Muscle of arm (tissue), 12 donors: ENCODE results near the gene HIPK2. TPM values are rescaled to one million over a fixed set of nuclear protein-coding genes. Genes with fewer than 3 reads are reported as not detected.
A peak's percentile ranks its signal among the peaks of the same experiment; 100 is the strongest.

Experiments used
- DNase-seq: peaks from one replicate; pipeline ENCODE4 v3.0.0-alpha.2; 2013
- polyA plus RNA-seq, 12 donors: library from polyadenylated mRNA; unstranded; fragments of 120-200 nt; gene quantifications; one replicate each; pipeline ENCODE4 v1.2.1, GENCODE V29; 2013; ENCODE audit not compliant: insufficient read length in 12 of 12

Gene HIPK2
- polyA plus RNA-seq, 12 donors: 9.7 to 65.7 (median 12.3) TPM

DNA sequence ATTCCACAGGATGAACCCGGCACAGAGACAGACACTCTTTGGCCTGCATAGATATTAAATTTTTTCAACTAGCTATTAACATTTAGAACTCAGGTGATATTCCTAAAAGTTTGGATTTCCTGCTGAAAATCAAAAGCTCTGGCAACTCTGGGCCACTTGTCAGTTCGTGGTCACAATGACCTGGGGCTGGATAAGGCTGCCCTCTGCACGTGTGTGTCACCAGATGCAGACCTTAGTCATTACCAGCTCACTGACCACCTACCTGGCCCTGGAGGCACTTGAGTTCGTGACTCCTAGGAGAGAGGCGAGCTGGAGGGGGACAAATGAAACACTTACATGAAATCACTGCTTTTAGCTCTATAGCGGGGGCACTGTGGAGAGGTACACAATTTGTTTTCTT, 126.5 kb downstream of the HIPK2 start:
- DNase-seq: no peak

DNA sequence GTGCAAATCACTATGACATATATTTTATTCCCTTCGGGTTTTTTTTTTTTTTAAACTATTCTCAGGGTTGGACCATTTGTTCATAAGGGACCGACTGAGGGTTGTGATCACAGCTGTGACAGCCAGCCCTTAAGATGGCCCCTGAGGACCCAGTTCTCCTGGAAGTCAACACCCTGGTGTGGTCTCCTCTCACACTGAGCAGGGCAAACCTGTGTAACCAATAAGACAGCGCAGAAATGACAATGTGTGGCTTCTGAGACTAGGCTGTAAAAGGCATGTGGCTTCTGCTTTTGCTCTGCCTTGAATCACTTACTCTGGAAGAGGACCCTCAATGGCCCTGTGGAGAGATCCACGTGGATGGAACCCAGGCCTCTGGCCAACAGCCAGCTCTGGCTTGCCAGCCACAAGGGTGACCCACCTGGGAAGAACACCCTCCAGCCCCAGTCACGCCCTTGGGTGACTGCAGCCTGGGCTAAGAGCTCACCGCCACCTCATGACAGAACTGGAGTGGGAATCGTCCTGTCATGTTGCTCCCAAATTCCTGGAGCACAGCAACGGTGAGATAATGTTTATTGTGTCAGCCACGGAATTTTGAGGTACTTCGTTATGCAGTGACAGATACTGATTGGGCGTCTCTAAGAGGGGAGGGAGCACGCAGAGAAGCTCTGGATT, 127.2 kb downstream of the HIPK2 start:
- DNase-seq: no peak

GRCh38 chr7:139648941-139649425, 128.8 kb downstream of the HIPK2 start:
- peak; percentile 15 for DNase-seq

DNA sequence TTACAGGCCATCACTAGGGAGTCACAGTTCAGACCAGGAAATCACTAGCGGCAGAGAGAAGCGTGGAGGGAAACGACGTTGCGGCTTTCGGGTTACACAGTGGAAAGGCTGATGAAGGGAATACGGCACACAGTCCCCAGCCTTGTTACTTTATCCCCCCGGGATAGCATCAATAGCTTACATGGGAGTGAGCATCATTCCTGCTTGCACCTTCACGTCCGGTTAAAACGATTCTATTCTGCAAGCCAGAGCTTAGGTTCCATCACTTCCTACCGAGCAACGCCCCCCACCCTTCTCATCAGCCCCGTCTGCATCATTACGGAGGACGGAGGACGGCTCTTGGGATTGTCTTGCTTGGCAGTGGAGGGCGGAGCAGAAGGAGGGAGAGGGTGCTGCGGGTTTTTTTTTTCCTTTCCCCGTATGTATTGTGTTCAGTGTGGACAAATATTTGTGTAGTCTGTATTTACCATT, 129.4 kb downstream of the HIPK2 start:
- no peak for DNase-seq

GRCh38 chr7:139647814-139648390, 129.9 kb downstream of the HIPK2 start:
- no peak for DNase-seq

- no peak for DNase-seq
Measured at GRCh38 chr7:139647085-139647484, 130.7 kb downstream of the HIPK2 start.

DNA sequence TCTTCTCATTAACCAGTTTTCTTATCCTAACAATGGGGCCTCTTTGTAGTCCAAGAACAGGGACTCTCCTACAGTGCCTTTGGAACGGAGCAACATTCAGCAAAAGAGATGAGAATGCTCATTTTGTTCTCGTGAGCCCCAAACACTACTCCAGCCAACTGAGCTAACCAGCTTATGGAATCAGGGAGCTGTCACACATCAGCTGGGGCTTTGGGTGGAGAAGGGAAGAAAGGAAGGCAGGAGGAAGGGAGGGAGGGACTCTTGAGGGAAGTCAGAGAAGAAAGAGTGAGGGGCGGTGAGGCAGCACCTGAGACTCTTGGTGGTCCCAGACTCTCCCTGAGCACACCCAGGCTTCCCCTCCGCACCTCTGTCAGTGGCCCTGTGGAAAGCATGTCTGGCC, 131.2 kb downstream of the HIPK2 start:
- DNase-seq: no peak

DNA sequence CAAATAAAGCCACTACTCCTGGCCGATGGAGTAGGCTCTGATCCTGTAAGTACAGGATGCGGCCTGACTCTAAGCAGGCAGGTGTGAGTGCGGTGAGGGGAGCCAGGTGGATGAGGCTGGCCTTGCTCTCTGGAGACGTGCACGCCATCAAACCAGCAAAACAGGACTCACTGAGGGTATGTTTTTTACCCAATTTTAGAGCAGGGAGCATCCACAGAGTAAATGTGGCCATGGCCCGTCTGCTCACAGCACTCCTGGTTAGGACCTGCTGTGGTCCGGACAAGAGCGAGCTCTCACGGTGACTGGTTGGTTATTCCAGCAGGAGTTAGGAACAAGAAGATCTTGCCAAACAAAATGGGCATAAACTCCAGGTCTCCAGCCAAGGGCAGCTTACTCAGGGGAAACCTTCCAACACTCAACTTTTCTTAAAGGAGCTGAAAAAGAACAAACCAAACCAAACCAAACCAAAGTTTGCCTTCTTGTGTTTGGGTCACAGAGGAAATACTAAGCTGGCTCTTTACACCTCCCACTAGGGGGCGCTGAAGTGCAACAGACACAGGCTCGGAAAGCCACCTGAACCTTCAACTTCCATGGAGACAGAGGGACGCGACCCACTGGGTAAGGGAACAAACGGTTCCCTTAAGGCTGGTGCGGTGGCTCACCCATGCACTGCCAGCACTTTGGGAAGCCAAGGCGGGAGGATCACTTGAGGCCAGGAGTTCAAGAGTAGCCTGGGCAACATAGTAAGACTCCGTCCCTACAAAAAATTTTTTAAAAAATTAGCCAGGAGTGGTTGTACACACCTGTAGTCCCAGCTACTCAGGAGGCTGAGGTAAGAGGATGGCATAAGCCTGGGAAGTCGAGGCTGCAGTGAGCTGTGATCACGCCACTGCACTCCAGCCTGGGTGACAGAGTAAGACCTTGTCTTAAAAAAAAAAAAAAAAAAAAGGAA, 131.9 kb downstream of the HIPK2 start:
- peak; percentile 79 for DNase-seq

DNA sequence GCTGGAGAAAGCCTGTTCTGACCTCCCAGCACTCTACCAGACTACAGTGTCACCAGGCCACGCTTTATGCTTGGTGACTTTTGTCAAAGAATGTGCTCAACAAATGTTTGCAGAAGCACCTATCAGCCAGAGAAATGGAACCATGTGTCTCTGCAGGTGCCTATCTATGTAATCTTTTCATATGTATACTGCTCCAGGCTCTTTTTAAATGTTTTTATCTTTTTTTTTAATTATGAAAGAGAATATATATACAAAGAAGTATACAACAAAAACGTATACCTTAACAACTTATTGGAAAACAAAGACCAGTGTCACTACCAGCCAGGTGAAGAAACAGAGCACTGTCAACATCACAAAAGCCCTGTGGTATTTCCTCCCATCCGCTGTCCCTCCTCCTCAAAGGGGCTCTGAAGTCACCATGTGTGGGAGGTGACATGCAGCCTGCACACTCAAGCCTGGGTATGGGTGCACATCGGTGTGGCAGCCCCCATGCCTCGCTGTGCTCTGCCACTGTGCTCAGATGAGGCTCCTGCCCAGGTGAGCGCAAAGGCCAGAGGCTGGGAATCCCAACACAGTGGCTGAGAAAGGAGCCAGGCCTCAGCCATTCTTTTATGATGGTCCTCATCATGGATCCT, 133.7 kb downstream of the HIPK2 start:
- DNase-seq: no peak

DNA sequence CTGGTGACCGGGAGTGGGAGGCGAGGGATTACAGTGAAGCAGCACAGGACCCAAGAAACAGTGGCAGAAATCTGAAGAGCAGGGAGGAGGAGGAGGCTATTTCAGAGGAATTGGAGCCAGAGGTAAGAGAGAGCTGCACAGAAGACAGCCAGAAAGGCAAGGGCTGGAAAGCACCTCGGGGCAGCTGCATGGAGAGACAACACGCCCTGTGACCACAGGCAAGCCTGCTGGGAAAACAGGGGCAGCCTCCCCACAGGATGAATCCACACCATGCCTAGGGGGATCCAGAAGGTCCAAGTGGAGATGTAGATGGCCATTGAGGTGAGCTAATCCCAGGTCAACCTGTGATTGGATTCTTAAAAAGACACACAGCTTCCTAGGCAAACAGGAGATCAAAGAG, 135.5 kb downstream of the HIPK2 start:
- no peak for DNase-seq

DNA sequence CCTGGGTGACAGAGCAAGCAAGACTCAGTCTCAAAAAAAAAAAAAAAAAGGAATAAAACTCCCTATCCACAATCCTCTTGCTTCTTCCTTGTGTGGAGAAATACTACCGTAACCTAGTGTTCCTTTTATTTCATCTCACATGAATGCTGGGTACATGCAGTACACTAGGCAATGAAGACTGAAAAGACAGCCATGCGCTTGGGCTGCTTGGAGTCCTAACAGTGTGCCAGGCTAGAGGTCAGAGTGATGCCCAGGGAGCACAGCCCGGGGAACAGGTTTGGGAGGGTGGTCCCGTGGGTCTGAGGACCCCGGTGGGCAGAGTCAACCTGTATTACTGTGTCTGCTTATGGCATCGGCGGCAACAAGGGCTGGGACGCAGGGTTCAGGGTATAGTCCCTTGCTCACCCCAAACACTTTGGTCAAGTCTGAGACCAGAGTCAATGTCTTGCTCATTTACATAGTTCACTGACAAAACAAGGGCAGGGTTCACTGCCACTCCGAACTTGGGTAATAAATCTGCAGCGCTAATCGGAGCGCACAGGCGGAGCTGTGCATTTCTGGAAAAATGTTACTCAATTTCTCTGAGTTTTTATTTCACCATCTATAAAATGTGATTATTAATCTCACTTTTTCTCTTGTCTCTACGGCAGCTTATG, 136.3 kb downstream of the HIPK2 start:
- no peak for DNase-seq

- no peak for DNase-seq
Measured at GRCh38 chr7:139640681-139641080, 137.1 kb downstream of the HIPK2 start.

DNA sequence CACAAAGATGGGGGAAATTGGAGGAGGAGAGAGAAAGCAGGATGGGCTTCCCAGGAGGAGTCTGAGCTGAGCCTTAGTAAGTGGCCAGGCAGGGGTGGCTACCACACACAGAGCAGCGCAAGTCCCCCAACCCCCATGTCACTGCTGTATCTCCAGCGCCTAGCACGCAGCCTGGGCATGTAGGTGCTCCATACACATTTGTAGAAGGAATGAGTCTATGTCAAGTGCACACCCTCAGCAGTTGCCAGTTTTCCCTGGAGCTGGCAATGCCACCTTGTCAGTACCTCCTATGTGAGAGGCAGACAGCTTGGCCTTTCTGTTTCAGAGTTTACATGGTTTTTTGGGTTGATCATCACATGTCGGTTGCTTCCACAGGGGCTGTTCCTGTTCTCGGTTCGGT, 138.2 kb downstream of the HIPK2 start:
- DNase-seq: no peak

GRCh38 chr7:139635526-139636302, 142.1 kb downstream of the HIPK2 start:
- no peak for DNase-seq

DNA sequence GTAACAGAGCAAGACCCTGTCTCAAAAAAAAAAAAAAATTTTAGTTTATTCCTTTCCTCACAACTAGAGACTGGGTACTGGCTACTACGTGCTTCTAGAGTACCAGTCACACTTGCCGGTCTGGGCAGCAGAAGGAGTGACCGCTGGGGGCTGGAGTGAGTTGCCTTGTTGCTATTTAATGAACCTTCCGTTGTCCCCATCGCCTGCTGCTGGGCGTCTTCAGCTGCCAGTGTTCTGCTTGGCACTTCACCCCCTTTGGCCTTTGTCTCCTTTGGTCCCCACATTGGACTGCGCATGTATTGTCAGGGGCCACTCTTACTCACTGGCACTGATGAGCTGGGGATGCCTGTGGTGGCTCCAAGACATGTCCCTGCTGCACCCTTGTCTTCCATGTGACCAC, 143.7 kb downstream of the HIPK2 start:
- DNase-seq: no peak

- no peak for DNase-seq
Measured at GRCh38 chr7:139631520-139632031, 146.2 kb downstream of the HIPK2 start.

GRCh38 chr7:139630643-139631519, 146.9 kb downstream of the HIPK2 start:
- no peak for DNase-seq

- no peak for DNase-seq
Measured at GRCh38 chr7:139629392-139630082, 148.3 kb downstream of the HIPK2 start.

DNA sequence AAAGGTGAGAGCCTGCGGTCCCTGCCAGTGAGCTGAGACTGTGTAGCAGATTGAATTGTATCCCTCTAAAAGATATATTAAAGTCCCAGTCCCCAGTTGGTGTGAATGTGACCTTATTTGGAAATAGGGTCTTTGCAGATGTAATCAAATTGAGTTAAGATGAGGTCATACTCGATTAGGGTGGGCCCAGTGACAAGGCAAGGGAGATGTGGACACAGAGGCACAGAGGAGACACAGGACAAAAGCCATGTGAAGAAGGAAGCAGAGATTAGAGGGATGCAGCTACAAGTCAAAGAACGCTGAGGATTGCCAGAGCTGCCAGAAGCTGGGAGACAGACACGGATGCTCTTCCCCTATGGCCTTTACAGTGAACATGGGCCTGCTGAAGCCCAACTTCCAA, 150.0 kb downstream of the HIPK2 start:
- DNase-seq: no peak
